DND-41 (cell line): ENCODE data around the gene ATP1A3.
A peak's percentile ranks its signal among the peaks of the same experiment; 100 is the strongest.
"Not testable (repeated sequence)": the region's sequence is repeated elsewhere in the genome, so short reads cannot be mapped to it uniquely, and the experiment has no call there.

ENCODE experiments used
- ATAC-seq: fragments of 200-7000 bp; cut with Tn5 transposase; 3 replicates; pipeline ENCODE4 v1.9.1; 2021; ENCODE audit warnings: low read depth; ENCODE audit not compliant: insufficient read depth
- DNase-seq: peaks from one replicate; pipeline ENCODE4 v3.0.0-alpha.2; 2020
- H2AFZ ChIP-seq: 2 replicates; pipeline ENCODE4 v1.6.0; 2012; ENCODE audit warnings: low read depth, low read length
- H3K27ac ChIP-seq: 2 replicates; pipeline ENCODE4 v1.5.1; 2012; ENCODE audit warnings: low read length, inconsistent platforms
- H3K27me3 ChIP-seq: fragments of 200-600 bp; sonication (generic); 2 replicates; pipeline ENCODE4 v1.6.0; 2012; ENCODE audit warnings: low read length, mild to moderate bottlenecking, inconsistent platforms; ENCODE audit not compliant: insufficient read depth, poor library complexity
- H3K36me3 ChIP-seq: 2 replicates; pipeline ENCODE4 v1.5.1; 2012; ENCODE audit warnings: low read length, inconsistent platforms; ENCODE audit not compliant: insufficient read depth
- H3K4me1 ChIP-seq: 2 replicates; pipeline ENCODE4 v1.5.1; 2012; ENCODE audit warnings: mild to moderate bottlenecking, low read length; ENCODE audit not compliant: insufficient read depth
- H3K4me2 ChIP-seq: 2 replicates; pipeline ENCODE4 v1.6.0; 2012; ENCODE audit warnings: mild to moderate bottlenecking, moderate library complexity, low read length, inconsistent platforms; ENCODE audit not compliant: insufficient read depth
- H3K4me3 ChIP-seq, 2 experiments: fragments of 200-600 bp in 1 of 2; shearing (Covaris generic) in 1 of 2; 2 replicates each; pipeline ENCODE4 v1.5.1; 2012 to 2016; ENCODE audit warnings: inconsistent platforms in 2 of 2, low read length in 2 of 2, mild to moderate bottlenecking in 2 of 2, low read depth in 1 of 2, moderate library complexity in 1 of 2
- H3K79me2 ChIP-seq: 2 replicates; pipeline ENCODE4 v1.6.0; 2012; ENCODE audit warnings: low read length, inconsistent platforms; ENCODE audit not compliant: insufficient read depth
- H3K9ac ChIP-seq: 2 replicates; pipeline ENCODE4 v1.6.0; 2012; ENCODE audit warnings: low read depth, mild to moderate bottlenecking, inconsistent platforms, low read length, moderate library complexity
- H3K9me3 ChIP-seq: 2 replicates; pipeline ENCODE4 v1.5.1; 2012; ENCODE audit warnings: low read length, moderate library complexity, mild to moderate bottlenecking, inconsistent platforms; ENCODE audit not compliant: insufficient read depth, severe bottlenecking
- H4K20me1 ChIP-seq: 2 replicates; pipeline ENCODE4 v1.6.0; 2012; ENCODE audit warnings: low read length; ENCODE audit not compliant: insufficient read depth
- EZH2 ChIP-seq: IDR thresholded peaks from 3 replicates; pipeline ENCODE4 v1.6.1; 2012; ENCODE audit warnings: borderline replicate concordance, low read depth, mild to moderate bottlenecking, moderate library complexity, low read length, inconsistent platforms; ENCODE audit not compliant: severe bottlenecking
- TF ChIP-seq, protein P1 (sequence below): IDR thresholded peaks from 2 replicates; pipeline ENCODE4 v1.5.1; 2012; ENCODE audit warnings: borderline replicate concordance, low read length, moderate library complexity, mild to moderate bottlenecking; ENCODE audit not compliant: poor library complexity, severe bottlenecking; ENCODE audit errors: extremely low read depth

Gene ATP1A3

GRCh38 chr19:41993612-41994483 lies at the start of gene ATP1A3:
Gene ATP1A3, minus strand, starts transcription at chr19:41994230. Its CDS starts 154 bp downstream, at chr19:41994076.
- TF ChIP-seq, protein P1, sequence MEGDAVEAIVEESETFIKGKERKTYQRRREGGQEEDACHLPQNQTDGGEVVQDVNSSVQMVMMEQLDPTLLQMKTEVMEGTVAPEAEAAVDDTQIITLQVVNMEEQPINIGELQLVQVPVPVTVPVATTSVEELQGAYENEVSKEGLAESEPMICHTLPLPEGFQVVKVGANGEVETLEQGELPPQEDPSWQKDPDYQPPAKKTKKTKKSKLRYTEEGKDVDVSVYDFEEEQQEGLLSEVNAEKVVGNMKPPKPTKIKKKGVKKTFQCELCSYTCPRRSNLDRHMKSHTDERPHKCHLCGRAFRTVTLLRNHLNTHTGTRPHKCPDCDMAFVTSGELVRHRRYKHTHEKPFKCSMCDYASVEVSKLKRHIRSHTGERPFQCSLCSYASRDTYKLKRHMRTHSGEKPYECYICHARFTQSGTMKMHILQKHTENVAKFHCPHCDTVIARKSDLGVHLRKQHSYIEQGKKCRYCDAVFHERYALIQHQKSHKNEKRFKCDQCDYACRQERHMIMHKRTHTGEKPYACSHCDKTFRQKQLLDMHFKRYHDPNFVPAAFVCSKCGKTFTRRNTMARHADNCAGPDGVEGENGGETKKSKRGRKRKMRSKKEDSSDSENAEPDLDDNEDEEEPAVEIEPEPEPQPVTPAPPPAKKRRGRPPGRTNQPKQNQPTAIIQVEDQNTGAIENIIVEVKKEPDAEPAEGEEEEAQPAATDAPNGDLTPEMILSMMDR: no peak
- no peak for TF ChIP-seq EZH2
- H3K9me3 ChIP-seq: no peaks in the 10 kb centered on the region
- peak within 1 kb of the TSS; percentile 69 for H3K9ac ChIP-seq
- 0 out of 2 replicates have a peak, but pooled peaks cover under 1% of the 10 kb centered on the region for H3K36me3 ChIP-seq
- H3K4me1 ChIP-seq: peaks cover 47% of the 10 kb centered on the region
- peak within 1 kb of the TSS; percentile 62 to 82; a peak in 3 of 4 replicates for H3K4me3 ChIP-seq
- peak within 1 kb of the TSS; percentile 71 for H3K27ac ChIP-seq
- peaks cover 17% of the 10 kb centered on the region for H3K79me2 ChIP-seq
- peak within 1 kb of the TSS; percentile 77 for H2AFZ ChIP-seq
- peak within 1 kb of the TSS; percentile 96 for H3K4me2 ChIP-seq
- peaks cover 7% of the 10 kb centered on the region for H4K20me1 ChIP-seq
- H3K27me3 ChIP-seq: no peaks in the 10 kb centered on the region
- ATAC-seq (peak; percentile 81), DNase-seq (peak; percentile 85)

DNA sequence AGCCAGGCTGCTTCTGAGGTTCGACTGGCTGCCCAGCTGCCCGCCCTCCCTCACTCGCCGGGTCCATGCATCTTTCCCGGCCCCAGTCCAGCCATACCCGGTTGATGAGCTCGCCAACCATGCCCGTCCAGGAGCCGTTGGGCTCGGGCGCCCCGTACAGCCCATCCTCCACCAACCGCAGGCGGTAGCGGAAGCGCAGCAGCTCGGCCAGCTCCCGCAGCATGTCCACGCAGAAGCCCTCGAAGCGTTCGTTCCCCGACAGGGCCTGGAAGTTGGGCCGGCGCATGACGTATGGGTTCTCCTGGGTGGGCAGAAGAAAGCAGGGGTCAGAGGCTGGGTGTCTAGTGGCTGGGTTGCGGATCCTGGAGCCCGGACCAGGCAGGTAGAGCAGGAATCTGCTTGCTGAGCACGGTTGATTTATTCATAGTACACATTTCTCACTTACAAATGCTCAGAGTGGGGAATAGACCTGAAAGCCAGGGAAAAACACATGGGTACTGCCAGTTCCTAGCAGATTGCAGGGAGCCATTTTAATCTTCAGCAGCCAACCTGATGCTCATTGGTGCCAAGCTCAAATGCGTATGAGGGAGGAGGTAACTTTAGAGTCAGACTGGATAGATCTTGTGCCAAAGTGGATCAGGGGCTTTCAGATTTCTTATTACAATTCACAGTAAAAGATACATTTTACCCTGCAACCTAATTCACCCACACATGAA lies 48.6 kb upstream of the ATP1A3 start:
- TF ChIP-seq EZH2: no peak
- TF ChIP-seq, protein P1: no peak
- no peak overlapping the region for H3K9ac ChIP-seq
- no peaks in the 10 kb centered on the region for H3K36me3 ChIP-seq

DNA sequence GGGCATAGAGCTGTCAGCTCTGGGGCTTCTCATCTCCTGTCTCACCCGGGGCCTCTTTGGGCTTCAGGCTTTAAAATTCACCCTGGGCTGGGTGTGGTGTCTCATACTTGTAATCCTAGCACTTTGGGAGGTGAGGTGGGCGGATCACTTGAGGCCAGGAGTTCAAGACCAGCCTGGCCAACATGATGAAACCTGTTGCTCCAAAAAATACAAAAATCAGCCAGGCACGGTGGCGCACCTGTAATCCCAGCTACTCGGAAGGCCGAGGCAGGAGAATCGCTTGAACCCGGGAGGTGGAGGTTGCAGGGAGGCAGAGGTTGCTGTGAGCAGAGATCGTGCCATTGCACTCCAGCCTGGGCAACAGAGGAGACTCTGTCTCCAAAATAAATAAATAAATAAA lies 46.5 kb upstream of the ATP1A3 start:
- not testable (repeated sequence) for H3K9me3 ChIP-seq, H2AFZ ChIP-seq, H3K4me1 ChIP-seq, H3K9ac ChIP-seq, ATAC-seq, H3K36me3 ChIP-seq, H3K27me3 ChIP-seq, H3K27ac ChIP-seq, DNase-seq, H3K4me3 ChIP-seq, H3K4me2 ChIP-seq, H3K79me2 ChIP-seq, H4K20me1 ChIP-seq

More for the DNA sequence above, 48.6 kb upstream of the ATP1A3 start:
- no peak overlapping the region for H2AFZ ChIP-seq
- no peak overlapping the region for H3K4me2 ChIP-seq
- H3K4me1 ChIP-seq: no peaks in the 10 kb centered on the region
- DNase-seq: no peak
- peaks cover 3% of the 10 kb centered on the region for H3K27me3 ChIP-seq
- H4K20me1 ChIP-seq: no peaks in the 10 kb centered on the region; the same call in 1 of the 2 replicates
- no peaks in the 10 kb centered on the region for H3K9me3 ChIP-seq
- H3K79me2 ChIP-seq: no peaks in the 10 kb centered on the region
- no peak overlapping the region for H3K27ac ChIP-seq
- no peak for ATAC-seq
- H3K4me3 ChIP-seq: no peak overlapping the region

DNA sequence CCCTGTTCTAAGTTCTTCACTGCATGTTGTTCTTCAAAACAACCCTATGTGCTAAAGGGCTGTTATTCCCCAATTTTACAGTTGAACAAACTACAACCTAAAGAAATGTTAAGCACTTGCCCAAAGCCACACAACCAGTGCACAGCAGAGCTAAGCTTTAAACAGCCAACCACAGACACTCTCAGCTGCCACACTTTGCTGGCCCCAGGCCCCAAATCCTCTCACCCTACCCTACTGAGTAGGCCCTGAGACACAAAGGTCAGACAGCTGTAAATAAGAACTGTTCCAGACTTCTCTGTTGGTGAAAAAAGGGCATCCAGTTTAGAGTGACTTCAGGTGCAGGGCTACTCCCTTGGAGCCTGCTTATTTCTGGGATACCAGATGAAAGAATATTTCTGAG lies 46.0 kb upstream of the ATP1A3 start:
- ATAC-seq: no peak
- Histone ChIP-seq H3K4me1 (peaks cover 1% of the 10 kb centered on the region; the same call in 1 of the 2 replicates), H2AFZ (no peak overlapping the region), H3K36me3 (no peaks in the 10 kb centered on the region), H3K4me2 (no peak overlapping the region), H4K20me1 (no peaks in the 10 kb centered on the region), H3K27ac (no peak overlapping the region), H3K27me3 (peaks cover 3% of the 10 kb centered on the region), H3K9me3 (no peaks in the 10 kb centered on the region), H3K9ac (no peak overlapping the region), H3K4me3 (no peak overlapping the region), H3K79me2 (no peaks in the 10 kb centered on the region)
- DNase-seq: no peak
- TF ChIP-seq EZH2: no peak
- TF ChIP-seq, protein P1: no peak
